Small intestine (tissue), 7 donors: ENCODE measurements around the gene HSPH1. TPM values are rescaled to one million over a fixed set of nuclear protein-coding genes. Genes with fewer than 3 reads are reported as not detected.

Experiments used
- DNase-seq, 2 donors: peaks; one replicate each; pipeline versions ENCODE4 v3.0.0 to v3.0.0-alpha.2; 2013
- FAIRE-seq: peaks from 2 replicates; lab custom pipeline; 2012; peaks lifted over from hg19 to GRCh38; lab: Jason Lieb, UNC
- H3K27ac ChIP-seq, 3 donors: one replicate each; pipeline ENCODE4 v1.5.1; 2013; ENCODE audit warnings: low read length in 2 of 3, mild to moderate bottlenecking in 2 of 3, control low read depth in 1 of 3, inconsistent platforms in 1 of 3, low read depth in 1 of 3, moderate library complexity in 1 of 3
- H3K27me3 ChIP-seq, 3 donors: one replicate each; pipeline ENCODE4 v1.6.1; 2013; ENCODE audit warnings: low read length in 3 of 3, inconsistent platforms in 1 of 3; ENCODE audit not compliant: control insufficient read depth in 3 of 3, insufficient read depth in 3 of 3
- H3K36me3 ChIP-seq, 3 donors: one replicate each; pipeline ENCODE4 v1.6.1; 2013; ENCODE audit warnings: low read length in 3 of 3, inconsistent platforms in 1 of 3, low read depth in 1 of 3, mild to moderate bottlenecking in 1 of 3, moderate library complexity in 1 of 3; ENCODE audit not compliant: control insufficient read depth in 3 of 3, insufficient read depth in 2 of 3
- H3K4me1 ChIP-seq, 3 donors: one replicate each; pipeline ENCODE4 v1.6.1; 2013; ENCODE audit warnings: low read length in 2 of 3, inconsistent platforms in 1 of 3, low read depth in 1 of 3, mild to moderate bottlenecking in 1 of 3, moderate library complexity in 1 of 3; ENCODE audit not compliant: control insufficient read depth in 3 of 3, insufficient read depth in 2 of 3
- H3K4me3 ChIP-seq, 3 donors: one replicate each; pipeline ENCODE4 v1.5.1; 2013; ENCODE audit warnings: low read length in 3 of 3, control low read depth in 1 of 3, inconsistent platforms in 1 of 3, low read depth in 1 of 3, mild to moderate bottlenecking in 1 of 3, moderate library complexity in 1 of 3
- H3K9me3 ChIP-seq, 2 donors: one replicate each; pipeline ENCODE4 v1.6.1; 2013; ENCODE audit warnings: low read depth in 1 of 2, low read length in 1 of 2; ENCODE audit not compliant: control insufficient read depth in 2 of 2, insufficient read depth in 1 of 2
- WGBS, 3 donors: extraction: QIAGEN DNeasy Blood & Tissue Kit; methylation state at CpG; one replicate each; pipeline ENCODE4 v1.1.7; 2013; 5-methylcytosine and 5-hydroxymethylcytosine counted together
- polyA plus RNA-seq, 4 donors: library from polyadenylated mRNA; stranded (reverse) in 3 of 4; unstranded in 1 of 4; fragments of 200-250 nt in 3 of 4; fragments of 120-200 nt in 1 of 4; gene quantifications; one replicate each; pipeline versions ENCODE4 v1.2.1 to v1.2.3, GENCODE V29; 2013
- donor health status: healthy with polysubstance abuse.
- donor health status: control.
- donor health status: control.
- donor health status: Bipolar disorder and iron deficiency.
- donor health status: healthy.

HSPH1 gene
- polyA plus RNA-seq, 4 donors, result 8.5 to 61.4 (median 17.3) TPM

DNA sequence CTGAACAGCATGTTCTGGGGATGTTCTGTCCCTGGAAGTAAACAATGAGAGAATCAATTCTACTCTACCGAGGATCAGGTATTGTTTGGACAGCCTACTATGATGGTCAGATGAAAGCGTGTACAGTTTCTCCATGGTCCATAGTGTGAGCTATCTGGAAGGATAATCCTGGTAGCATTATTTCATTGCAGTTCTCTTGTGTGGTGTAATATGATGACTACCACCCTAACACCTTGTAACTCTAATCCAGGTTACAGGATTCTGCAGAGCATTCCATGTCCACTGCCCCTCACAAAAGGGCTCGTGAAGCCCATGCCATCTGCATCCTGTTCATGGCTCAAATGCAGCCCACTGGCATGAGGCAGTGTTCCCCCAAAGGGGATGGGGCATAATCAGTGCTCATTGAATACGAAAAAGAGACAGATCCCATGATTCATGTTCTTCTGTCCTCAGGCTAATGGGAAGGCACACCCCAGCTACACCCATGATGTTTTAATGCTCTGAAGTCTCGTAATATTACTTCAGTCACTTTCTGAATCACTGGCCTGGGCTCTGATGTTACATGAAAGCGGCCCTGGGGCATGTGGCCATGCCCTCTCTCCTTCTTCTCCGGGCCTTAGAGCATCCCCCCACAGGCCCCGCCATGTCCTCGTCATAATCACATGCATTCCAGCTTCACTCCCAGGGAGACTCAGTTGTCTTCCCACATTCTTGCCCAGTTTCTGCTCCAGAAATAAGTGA, 68.4 kb downstream of the HSPH1 start:
- 80 to 89% (median 86%) methylated on average over 8 to 9 of the region's 9 CpGs for WGBS, 3 donors
- FAIRE-seq (no peak), DNase-seq (no peak)
- no peaks in the 10 kb centered on the region for H3K36me3 ChIP-seq
- H3K4me1 ChIP-seq, result no peaks in the 10 kb centered on the region
- H3K27me3 ChIP-seq, result peaks cover 0 to 14% (median 4%) of the 10 kb centered on the region in 3 donors
- H3K27ac ChIP-seq, result no peak overlapping the region
- no peaks in the 10 kb centered on the region for H3K9me3 ChIP-seq
- no peak overlapping the region for H3K4me3 ChIP-seq

DNA sequence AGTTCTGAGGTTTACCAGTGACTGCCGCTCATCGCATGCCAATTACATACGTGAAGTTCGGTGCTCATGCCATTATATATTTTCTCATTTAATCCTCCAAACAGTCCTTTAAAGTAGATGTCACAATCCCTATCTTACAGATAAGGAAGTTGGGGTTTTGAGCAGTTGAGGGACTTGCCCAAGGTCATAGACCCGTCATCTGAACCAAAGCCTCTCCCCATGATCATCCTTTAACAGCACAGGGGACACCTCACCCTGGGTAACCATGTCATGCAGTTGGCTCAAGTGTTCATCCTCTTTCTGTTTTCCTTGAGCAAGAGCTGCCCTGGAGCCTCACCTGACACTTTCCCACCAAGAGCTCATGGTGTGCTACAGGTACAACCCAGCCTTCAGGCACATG, 69.1 kb downstream of the HSPH1 start:
- Histone ChIP-seq H3K9me3 (no peaks in the 10 kb centered on the region), H3K36me3 (no peaks in the 10 kb centered on the region), H3K27ac (no peak overlapping the region), H3K27me3 (peaks cover 0 to 14% (median 4%) of the 10 kb centered on the region in 3 donors), H3K4me1 (no peaks in the 10 kb centered on the region), H3K4me3 (no peak overlapping the region)
- 80 to 86% (median 81%) methylated on average over 5 of the region's 5 CpGs for WGBS, 3 donors
- FAIRE-seq (no peak), DNase-seq (no peak)

DNA sequence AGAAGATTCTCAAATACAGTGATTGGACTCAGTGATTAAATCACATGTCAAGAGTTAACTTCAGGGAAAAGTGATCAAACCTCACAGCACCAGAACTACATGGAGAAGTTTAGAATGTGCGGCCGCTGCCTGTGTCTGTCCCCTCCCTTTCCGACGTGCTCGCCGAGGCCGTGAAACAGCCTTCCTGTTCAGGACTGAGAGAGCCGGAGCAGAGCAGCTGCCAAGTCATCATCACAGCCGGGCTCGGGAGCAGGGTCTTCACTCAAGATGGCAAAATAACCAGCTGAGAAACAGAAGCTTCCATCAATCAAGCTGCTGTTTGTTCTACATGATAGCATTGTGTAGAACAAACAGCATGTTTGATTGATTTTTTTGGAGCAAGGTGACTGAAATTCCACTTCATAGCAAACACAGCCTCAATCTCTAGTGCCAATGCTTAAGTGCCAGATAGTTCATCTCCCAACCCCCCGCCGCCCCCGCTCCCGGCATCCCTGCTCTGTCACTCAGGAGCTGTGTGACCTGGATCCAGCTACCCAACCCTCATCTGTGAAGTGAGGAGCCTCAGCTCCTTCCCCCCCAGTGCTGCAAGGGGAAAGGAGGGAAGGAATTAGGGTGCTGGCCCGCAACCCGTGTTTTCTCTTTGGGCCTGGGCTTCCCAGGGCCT, 70.6 kb downstream of the HSPH1 start:
- H3K36me3 ChIP-seq, result no peaks in the 10 kb centered on the region
- no peak for FAIRE-seq
- H3K4me1 ChIP-seq, result no peaks in the 10 kb centered on the region
- 27 to 37% (median 35%) methylated on average over 13 to 16 of the region's 16 CpGs for WGBS, 3 donors
- H3K9me3 ChIP-seq, result no peaks in the 10 kb centered on the region
- DNase-seq, result no peak
- H3K27me3 ChIP-seq, result peaks cover 0 to 8% (median 0%) of the 10 kb centered on the region in 3 donors
- H3K4me3 ChIP-seq, result no peak overlapping the region
- no peak overlapping the region for H3K27ac ChIP-seq

DNA sequence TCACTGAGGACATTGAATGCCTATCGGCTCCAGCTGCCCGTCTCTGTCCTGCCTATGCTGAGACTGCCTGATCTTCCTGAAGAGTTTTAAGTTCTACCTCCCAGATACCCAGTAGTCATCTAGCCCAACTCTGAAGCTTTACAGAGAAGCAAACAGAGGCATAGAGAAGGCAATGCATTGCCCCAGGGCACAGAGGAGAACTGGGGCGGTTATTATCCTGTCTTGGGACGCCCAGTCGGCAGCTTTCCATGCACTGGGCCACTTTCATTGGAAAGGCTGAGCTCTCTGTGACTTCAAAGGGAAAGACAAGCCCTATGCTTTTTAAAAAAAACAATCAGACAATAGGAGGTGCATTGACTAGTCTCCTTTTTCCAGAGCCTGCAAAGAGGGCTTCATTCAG, 71.6 kb downstream of the HSPH1 start:
- H3K4me1 ChIP-seq, result no peaks in the 10 kb centered on the region
- 77 to 86% (median 82%) methylated on average over 5 of the region's 5 CpGs for WGBS, 3 donors
- H3K27ac ChIP-seq, result no peak overlapping the region
- H3K36me3 ChIP-seq, result no peaks in the 10 kb centered on the region
- H3K9me3 ChIP-seq, result no peaks in the 10 kb centered on the region
- DNase-seq, result no peak
- H3K27me3 ChIP-seq, result peaks cover 0 to 10% (median 0%) of the 10 kb centered on the region in 3 donors
- no peak for FAIRE-seq
- H3K4me3 ChIP-seq, result no peak overlapping the region

DNA sequence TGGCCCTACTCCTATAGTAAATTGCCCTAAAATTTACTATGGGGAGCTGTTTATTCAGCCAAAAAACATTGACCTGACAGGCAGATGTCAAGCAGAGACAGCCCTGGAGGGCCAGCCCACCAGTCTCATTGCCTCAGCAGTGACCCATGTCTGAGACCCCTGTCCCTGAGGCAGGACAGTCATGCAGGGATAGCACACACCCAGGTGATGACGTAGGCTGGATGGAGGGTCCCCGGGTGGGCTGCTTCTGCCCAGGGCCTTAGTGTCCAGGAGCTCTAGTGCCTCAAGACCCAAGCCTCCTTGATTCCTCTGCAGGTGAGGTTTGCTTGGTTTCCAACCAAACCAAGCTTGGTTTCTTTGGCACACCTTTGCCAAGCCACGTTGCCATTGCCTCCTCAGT, 72.1 kb downstream of the HSPH1 start:
- Histone ChIP-seq H3K4me3 (no peak overlapping the region), H3K27me3 (peaks cover 0 to 10% (median 0%) of the 10 kb centered on the region in 3 donors), H3K27ac (no peak overlapping the region), H3K4me1 (no peaks in the 10 kb centered on the region), H3K9me3 (no peaks in the 10 kb centered on the region), H3K36me3 (no peaks in the 10 kb centered on the region)
- DNase-seq (no peak), FAIRE-seq (no peak)
- WGBS, 3 donors, result 77 to 89% (median 83%) methylated on average over 3 of the region's 3 CpGs

DNA sequence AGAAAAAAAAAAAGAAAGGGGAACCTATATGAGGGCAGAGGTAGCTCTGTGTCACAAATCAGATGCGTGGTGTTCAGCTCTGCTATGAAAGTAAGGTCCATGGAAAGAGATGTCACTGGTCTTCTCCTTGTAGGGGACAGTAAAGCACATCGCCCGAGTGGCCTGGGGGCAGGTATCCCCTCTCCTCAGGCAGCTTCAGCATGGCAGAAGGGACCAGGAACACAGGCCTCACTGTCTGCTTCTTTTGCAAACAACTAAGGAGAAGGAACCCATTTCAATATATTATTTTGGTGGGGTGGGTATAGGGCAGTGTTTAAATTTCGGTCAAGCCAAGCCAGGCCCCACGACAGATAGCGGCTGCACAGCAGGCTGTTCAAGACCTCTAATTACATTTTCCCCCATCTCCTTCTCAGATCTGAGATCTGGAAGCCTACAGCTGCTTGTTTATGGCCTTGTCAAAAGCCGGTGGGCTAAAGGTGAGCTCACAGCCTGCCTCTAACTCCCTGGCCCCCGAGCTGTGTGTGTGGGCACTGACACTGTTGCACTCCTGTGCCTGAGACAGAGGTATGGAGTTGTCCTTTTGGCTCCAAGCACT, 72.8 kb downstream of the HSPH1 start:
- FAIRE-seq, result no peak
- no peak overlapping the region for H3K4me3 ChIP-seq
- no peak overlapping the region for H3K27ac ChIP-seq
- H3K9me3 ChIP-seq, result no peaks in the 10 kb centered on the region
- DNase-seq, result no peak
- no peaks in the 10 kb centered on the region for H3K36me3 ChIP-seq
- peaks cover 0 to 10% (median 0%) of the 10 kb centered on the region in 3 donors for H3K27me3 ChIP-seq
- H3K4me1 ChIP-seq, result no peaks in the 10 kb centered on the region
- WGBS, 3 donors, result 81 to 90% (median 83%) methylated on average over 8 of the region's 8 CpGs

Other genes with a start within 250 kb of the HSPH1 start
- not detected for gene TEX26, start 229.2 kb downstream of the HSPH1 start, polyA plus RNA-seq
- gene B3GLCT, start 38.1 kb upstream of the HSPH1 start, polyA plus RNA-seq, result 1 to 10 TPM; 1.6 to 6.1 (median 1.9) TPM